Endometrial microvascular endothelial cells (primary cell): Measurements from ENCODE around the gene TBC1D22A. TPM values are rescaled to one million over a fixed set of nuclear protein-coding genes. Genes with fewer than 3 reads are reported as not detected.

Experiments
- in situ Hi-C: cut with HindIII; loops from 2 replicates; pipeline ENCODE4 v1.10.0; 2017; ENCODE audit warnings: low sequenced_read_pairs, low pct_unique_long_range_greater_than_20kb; ENCODE audit errors: inconsistent ontology term
- total RNA-seq: library from RNA; depleted of rRNA; stranded (reverse); fragments of >200 nt; gene quantifications from one replicate; pipeline ENCODE4 v1.2.3, GENCODE V29; 2015; ENCODE audit errors: inconsistent ontology term

The TBC1D22A gene
- total RNA-seq, 1 donor from 2014 or later: 20.0 TPM

DNA sequence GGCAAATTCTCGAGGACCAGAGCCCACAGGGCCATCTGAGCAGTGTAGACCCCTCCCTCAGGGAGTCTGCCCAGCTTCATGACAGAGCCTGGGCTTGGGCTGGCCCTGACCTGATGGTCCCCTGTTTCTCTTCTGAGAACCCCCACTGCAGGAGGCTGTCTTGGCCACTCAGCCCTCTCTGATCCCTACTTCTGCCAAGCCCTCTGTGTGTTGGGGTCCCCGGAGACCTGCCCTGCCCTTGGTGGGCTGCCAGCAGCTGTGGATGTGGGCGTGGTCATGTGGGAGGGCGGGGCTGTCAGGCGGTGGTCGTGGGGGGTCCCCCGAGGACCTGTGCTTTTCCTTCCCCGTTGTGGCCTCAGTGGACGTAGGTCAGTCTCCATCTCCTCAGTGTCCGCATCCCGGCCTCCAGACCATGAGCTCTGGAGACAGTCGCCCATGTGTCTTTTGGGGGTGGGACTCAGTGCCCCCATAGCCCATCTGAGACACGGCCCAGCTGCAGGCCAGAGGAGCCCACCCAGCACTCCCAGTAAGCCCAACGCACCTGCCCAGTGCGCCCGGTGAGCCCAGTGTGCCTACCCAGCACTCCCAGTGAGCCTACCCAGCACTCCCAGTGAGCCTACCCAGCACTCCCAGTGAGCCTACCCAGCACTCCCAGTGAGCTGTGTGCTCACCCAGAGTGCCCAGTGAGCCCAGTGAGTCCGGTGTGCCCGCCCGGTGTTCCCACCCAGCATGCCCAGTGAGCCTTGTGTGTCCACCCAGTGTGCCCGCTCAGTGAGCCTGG is 409.2 kb downstream of the TBC1D22A start:
- in situ Hi-C loops: no loop called here

DNA sequence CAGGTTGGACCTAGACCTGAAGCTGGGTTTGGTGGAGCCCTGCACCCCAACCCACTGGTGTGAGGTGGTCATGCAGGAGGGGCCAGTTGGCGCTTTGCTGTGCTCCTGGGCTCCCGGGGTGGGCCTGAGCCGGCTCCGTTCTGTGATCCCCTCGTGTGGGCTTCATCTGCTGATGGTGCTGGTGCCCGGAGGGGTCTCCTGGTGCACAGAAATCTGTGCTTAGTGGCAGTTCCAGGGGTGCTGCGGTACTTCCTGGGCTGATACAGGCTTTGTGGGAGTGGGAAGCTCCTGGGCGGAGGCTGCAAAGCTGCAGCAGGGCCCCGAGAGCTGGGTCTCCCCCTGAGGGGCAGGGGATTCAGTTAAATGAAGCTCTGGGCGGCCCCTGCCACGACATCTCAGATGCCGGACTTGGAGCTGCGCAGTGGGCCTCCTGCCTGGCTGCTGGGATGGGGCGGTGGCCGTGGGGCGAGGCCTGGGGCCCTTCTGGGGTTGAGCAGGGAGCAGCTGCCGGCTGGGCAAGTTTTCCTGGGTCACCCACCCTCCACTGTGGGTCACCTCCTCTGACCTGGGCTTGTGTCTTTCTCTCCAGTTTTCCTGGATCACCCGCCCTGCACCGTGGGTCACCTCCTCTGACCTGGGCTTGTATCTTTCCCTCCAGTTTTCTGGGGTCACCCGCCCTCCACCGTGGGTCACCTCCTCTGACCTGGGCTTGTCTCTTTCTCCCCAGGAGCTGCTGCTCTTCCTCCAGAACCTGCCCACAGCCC is 410.5 kb downstream of the TBC1D22A start:
- in situ Hi-C loops: no loop called here

DNA sequence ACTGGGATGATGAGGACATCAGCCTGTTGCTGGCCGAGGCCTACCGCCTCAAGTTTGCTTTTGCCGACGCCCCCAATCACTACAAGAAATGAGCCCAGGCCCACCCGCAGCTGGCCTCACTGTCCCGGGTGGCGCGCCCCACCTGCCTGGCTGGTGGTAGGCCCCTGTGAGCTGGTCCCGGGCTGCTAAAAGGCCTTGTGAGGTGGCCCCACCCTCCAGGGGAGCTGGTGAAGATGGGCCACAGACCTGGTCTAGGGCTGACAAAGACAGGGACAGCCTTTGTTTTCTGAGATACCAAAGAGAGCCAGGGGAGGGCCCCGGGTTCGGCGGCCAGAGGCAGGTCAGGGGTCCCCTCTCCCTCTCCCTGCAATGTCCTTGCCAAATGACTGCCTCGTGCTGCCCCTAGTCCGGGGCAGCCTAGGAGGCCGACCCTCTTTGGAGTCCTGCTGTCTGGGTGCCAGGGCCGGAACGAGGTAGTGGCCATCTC is 411.1 kb downstream of the TBC1D22A start:
- in situ Hi-C loops: no loop called here

DNA sequence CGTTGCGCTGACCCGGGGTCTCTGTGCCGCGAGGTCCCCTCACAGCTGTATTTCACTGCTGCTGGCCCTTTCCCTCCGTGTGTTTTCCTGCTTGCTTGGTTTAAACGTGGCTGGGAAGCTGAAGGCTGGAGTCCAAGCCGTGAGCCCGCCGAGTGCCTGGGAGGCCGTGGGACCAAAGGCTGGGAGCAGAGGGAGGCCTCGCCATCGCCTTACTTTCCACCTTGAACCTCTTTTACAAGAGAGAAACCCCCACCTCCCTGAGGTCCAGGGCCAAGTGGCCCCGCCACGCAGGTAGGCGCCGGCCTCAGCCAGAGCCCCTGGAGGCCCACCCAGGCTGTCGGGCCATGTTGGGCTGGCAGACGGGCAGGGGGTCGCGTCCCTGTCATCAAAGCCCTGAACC is 411.6 kb downstream of the TBC1D22A start:
- in situ Hi-C loops: no loop called here

DNA sequence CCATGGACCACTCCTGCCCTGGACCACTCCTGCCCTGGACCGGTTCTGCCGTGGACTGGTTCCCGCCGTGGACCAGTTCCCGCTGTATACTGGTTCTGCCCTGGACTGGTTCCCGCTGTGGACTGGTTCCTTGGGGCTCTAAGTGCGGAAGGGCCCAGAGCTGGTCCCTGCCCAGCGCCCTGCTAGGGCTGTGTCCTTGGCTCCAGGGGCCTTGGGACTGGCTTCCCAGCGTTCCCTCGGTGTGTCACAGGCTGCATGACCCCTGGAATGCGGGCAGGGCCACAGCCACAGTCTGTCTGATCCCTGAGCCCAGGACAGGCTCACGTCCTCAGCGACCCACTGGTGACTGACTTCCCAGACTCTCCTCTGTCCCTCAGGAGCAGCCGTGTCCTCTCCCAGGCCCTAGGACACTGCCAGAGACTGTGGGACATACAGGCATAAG is 412.2 kb downstream of the TBC1D22A start:
- in situ Hi-C loops: no loop called here

DNA sequence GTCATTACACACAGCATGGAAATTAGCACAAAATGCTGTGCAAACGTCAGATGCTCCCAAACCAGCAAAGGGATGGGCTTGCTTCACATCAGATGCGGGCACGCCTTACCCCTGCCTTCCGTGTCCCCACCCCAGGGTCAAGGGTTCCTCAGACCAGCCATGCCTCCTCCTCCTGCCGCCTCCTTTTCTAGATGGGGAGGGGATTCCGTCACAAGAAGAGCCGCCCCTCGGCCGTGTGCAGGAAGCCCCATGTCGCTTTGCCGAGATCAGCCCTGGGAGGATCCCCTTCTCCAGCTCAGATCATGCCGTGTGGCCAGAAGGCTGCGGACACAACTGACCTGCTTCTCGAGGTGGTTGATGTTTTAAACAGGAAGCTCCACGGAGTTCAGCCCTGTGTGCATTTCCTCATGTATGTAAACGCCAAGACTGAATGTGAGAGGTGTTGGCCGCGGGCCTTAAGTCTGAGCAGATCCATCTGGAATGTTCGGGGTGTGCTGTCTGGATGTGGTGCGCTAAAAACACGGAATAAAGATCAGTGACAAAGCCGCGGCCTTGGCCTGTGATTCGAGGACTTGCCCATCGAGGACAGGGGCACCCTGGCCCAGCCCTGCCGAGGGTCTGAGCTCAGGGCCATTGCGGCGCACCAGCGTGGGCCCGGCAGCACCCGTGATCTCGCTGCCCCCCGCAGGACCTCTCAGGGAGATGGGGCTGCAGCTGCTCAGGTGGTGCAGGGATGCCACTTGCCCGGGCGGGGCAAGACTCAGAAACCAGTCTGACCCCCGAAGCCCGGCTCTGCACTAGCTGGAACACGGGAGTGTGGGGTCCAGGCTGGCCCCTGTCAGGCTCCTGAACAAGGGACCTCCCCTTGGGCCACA is 412.9 kb downstream of the TBC1D22A start:
- in situ Hi-C loops: no loop called here

DNA sequence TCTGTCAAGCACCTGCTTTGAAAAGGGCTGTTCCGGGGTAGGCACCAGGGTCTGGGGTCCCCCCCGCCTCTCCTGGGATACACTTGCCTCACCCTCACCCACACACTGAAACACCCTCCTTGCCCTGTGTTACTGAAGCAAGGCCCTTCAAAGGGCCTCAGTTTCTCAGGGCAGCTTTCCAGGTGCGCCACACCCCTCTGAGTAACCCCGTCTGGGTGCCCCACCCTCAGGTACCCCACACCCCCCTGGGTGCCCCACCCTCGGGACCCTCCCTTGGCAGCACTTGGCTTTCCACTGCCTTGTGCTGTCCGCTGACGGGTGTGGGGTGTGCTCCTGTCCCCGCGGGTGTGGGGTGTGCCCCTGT is 413.6 kb downstream of the TBC1D22A start:
- in situ Hi-C loops: no loop called here

DNA sequence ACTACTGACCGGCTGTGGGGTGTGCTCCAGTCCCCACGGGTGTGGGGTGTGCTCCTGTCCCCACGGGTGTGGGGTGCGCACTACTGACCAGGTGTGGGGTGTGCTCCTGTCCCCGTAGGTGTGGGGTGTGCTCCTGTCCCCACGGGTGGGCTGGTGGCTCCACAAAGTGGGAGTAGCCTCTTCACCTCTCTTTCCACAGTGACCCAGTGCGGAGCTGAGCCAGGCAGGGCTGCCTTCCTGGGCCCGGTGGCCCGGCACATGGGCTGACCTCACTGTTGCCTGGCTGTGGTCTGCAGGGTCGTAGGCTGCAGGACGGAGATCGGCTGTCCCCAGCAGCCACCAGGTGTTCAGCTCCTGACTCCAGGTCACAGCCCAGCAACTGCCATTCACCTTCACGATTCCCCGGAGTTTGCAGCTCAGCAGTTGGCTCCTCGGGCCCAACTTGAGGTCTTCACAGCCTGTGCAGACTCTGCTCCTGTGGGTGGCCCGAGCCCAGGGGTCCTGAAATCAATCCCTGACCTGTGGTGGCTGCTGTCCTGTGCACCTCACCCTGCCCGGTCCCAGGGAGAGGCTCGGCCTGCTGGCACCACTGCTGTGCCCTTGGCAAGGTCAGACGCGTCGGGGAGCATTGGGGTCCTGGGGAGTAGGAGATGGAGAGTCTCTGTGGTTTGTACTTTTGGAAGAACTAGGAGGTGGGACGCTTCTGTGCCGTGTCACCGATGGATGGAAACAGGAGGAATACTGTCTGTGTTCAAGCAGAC is 414.3 kb downstream of the TBC1D22A start:
- in situ Hi-C loops: no loop called here

DNA sequence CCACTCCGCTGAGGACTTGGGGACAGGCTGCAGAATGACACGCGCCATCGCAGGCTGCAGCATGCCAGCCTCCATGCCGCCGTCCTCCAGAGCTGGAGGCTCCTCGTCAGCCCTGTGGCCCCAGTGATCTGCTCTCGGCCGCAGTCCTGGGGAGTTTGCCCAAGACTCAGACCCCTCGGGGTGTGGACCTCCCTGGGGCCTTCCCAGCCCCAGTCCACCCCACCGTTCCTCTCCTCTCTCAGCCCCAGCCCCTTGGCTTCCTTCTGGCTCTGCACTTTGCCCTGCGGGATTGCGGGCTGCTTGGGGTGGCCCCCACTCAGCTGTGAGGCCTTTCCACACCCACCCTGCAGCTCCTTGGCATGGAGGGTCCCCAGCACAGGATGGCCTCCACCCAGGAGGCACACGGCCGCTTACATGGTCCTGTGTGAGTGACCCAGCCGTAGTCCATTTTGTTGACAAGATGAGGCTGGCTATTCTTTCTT is 414.9 kb downstream of the TBC1D22A start:
- in situ Hi-C loops: no loop called here

DNA sequence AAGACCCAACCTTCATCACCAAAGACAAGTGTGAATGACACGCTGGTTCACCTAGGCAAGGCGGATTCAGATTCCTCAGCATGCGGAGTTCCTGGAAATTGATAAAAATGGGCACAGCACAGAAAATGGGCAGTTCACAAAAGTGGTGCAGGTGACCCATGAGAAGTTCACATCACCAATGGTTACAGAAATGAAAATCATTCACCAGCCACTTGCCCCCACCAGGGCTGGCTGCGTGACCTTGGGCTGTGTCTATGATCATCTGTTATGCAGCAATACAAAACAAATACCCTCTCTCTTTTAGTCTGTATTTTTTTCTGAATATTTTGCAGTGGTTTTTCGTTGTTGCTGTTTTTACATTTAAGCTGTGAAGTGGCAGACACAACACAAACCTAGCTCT is 415.9 kb downstream of the TBC1D22A start:
- in situ Hi-C loops: no loop called here

DNA sequence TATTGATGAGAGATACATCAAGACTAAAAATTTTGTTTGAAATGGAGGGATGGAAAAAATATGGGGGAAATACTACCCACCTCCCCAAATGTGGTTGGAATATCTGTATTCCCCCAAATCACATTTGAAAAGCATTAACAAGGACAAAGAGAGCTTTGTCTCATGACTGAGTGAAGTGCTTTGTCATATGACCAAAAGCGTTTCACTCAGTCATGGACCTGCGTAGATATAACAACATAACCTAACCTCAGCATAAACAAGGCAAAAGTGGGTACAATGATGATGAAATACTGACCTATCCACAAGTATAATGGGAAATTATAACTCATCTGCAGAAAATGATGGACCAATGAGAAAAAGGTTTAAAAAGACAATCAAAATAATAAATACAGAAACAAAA is 418.3 kb downstream of the TBC1D22A start:
- in situ Hi-C loops: no loop called here

DNA sequence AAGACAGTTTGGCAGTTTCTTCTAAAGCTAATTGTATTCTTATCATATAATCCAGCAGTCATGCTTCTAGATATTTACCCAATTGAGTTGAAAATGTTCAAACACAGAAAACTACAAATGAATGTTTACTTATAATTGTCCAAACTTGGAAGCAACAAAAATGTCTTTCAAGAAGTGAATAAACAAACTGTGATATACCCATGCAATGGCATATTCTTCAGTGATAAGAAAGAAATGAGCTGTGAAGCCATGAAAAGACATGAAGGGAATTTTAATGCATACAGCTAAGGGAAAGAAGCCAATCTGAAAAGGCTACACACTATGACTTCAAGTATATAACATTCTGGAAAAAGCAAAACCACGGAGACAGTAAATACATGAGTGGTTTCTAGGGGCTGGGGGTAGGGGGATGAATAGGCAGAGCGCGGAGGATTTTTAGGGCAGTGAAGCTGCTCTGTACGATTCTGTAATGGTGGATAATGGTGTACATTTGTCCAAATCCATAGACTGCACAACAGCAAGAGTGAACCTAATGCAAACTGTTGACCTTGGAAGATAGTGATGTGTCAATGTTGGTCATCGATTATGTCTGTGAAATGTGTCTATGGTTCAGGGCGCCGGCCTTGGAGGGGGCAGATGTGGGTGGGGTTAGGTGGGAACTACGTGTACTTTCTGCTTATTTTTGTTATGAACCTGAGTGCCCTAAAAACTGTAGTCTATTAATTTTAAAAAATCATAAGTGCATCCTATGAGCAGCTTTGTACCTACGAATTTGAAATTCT is 424.9 kb downstream of the TBC1D22A start:
- in situ Hi-C loops: no loop called here

DNA sequence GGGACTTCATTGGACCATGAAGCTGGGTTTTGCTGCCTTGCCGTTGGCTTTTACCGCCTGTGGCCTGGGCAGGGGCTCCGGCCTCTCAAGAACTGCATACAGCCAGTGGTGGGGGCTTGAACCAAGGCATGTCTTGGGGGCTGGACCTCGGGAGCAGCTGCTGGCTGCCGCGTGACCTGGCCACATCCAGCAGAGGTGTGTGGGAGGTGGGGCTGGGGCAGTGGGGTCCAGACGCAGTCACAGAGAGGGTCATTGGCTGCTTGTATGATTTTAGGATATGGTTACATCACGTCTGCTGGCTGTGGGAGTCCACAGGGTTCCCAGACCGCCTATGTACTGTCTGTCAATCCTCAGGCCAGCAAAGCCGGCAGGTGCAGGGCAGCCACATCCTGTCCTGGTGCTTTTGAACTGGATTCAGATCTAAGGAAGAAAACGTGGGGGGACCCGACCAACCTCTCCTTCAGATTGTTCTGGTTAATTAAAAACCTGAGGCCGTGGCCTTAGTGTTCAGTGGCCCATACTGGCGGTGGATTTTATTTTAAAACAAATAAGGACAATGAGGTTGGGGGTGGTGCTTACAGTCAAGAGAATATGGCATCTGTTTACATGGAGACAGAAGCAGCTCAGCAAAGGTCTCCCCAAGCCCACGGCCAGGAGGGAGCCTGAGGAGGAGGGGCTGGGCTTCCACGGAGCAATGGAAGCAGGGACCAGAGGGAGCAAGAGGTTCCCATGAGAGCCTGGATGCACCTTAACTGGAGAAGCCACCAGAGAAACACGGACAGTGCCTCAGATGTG is 426.0 kb downstream of the TBC1D22A start:
- in situ Hi-C loops: no loop called here

DNA sequence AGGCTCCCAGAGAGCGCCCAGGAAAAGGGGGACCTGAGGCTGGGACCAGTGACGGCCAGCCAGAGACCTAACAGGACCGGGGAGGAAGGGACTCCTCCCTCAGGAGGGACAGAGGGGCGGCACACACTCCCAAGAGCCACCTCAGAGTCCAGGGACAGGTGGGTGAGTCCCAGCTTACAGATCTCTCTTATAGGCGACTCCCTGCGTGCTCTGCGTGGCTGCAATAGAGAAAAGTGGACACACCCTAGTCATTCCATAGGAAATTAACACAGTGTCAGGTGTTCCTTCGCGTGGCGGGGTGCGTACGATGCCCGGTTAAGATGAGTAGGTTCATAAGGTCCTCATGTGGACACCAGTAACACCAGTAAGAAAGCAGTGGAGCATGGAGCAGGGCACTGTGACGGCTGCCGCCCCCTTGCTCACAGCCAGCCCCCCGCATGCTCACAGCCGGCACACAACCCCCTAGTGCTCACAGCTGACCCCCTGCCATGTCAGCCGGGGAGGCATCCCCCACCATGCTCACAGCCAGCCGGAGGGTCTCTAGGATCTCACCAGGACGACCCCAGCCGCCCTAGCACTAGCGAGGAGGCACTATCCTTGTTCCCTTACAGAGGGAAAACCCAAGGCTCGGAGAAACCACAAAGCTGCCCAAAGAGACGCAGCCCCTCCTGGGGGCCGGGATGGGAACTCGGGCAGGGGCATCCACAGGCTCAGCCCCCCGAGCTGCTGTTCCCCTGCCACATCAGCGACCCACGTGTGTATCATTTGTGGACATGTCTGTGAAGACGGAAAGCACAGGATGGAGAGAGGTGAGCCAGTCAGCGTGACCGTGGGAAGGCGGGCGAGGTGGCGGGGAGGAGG is 426.8 kb downstream of the TBC1D22A start:
- in situ Hi-C loops: no loop called here

DNA sequence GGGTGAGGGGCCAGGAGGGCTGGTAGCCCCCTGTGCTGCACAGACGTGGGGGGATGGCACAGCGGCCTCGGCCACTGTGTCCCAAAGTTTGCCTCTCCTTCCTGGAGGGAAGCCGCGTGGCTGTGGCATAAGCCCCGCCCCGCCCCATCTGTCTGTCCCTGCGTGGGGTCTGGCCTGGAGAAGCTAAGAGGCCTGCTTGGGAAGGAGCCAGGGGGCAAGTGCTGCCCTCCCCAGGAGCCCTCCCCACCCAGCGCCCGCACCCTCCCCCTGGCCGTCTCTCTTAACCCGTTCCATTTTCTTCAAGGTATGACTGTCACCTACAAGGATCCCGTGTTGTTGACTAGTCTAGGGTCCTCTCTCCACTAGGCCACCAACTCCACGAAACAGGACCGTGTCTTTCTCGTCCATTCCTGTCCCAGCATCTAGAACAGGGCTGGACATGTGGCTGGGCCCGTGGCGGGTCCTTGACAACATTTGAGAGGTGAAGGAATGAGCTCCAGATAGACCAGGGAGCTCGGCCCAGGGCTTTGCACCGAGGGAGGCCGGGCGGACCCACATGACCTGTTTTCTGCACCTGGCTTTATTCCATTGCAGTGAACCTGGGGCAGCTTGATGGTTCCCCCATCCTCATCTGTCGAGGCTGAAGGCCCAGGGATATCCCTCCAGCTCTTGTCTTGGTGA is 428.0 kb downstream of the TBC1D22A start:
- in situ Hi-C loops: no loop called here
